Measurements from ENCODE around the gene LZTR1.

- TF ChIP-seq CTCF (conservative IDR thresholded peaks at IDR 0.05; ENCODE audit: low read depth, low read length) (no peak), EZH2 (IDR thresholded peaks at IDR 0.05; ENCODE audit: low read length, unreplicated experiment) (no peak), EZH2phosphoT487 (IDR thresholded peaks at IDR 0.05; ENCODE audit: borderline replicate concordance, low read length) (no peak)
Measured at GRCh38 chr22:21042978-21043859, 61.1 kb downstream of the LZTR1 start.

Measured in PC-3 (cell line).